ENCODE results near the gene PNMT.

PNMT gene

DNA sequence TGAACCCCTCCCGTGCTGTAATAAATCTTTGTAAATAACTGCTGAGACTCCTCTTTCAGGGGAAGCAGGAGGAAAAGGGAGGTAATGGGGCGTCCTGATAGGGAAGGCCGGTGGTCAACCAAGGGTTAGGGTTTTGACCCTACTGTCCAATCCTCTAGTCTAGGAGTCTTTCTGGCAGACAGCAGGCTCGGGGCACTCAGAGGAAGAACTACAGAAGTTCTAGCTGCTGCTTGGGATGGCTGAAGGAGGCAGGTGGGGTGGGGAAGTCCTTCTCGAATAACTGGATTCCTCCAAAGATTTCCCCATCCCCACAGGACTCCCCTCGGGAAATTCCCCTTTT, 31.7 kb upstream of the PNMT start:
- Histone ChIP-seq H3K4me2 (ENCODE audit: low read length) (peak overlapping the region; percentile 97), H3K4me3 (ENCODE audit: low read length) (peak overlapping the region; percentile 94), H3K9ac (ENCODE audit: low read depth, low read length) (peak overlapping the region; percentile 89), H3K9me3 (replicated peaks; ENCODE audit: low read length) (no peaks in the 10 kb centered on the region), H3K27me3 (ENCODE audit: control insufficient read depth, insufficient read depth, low read length) (peaks cover 11% of the 10 kb centered on the region), H3K36me3 (ENCODE audit: insufficient read depth, low read length) (no peaks in the 10 kb centered on the region), H3K4me1 (ENCODE audit: control insufficient read depth, insufficient read depth, low read length) (peaks cover 30% of the 10 kb centered on the region)

DNA sequence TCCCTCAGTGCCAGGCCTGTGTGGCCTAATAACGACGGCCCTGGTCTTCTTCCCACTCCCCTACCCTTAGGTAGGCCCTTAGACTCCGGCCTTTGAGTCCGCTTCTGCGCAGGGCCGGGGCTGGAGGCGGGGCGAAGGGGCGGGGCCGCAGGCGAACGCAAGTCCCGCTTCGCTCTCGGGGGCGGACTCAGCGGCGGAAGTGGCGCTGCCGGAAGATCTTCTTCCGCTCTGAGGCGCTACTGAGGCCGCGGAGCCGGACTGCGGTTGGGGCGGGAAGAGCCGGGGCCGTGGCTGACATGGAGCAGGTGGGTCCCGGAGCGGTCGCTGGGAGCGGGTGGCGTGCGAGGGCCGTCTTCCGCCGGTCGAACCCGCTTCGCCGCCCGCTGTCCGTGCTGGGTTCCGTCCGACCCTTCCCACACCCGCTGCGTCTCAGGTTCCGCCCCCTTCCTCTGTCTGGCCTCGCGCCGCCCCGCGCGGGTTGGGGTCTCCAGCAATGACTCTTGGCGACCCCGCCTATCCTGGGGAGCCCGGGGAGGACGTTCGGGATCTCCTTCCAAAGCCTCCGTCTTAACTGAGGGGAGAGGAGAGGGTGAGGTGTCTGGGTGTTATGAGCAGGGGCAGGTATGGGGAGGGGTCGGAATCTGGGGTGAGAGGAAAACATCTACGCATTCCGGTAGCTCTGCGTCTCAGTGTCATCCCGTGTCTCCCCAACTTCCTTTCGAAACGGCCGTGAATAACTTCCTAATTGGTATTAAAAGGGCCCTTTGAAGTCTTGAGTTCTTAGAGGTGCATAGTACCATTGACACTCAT, 31.1 kb upstream of the PNMT start, which contains the start of gene STARD3:
TSS of gene STARD3 (plus strand) at position 218 of the 810 bp plus-strand sequence. CDS start 16,388 bp downstream, outside the sequence.
- Histone ChIP-seq H3K4me3 (ENCODE audit: low read length) (peak within 1 kb of the TSS; percentile 94), H3K4me2 (ENCODE audit: low read length) (peak within 1 kb of the TSS; percentile 97), H3K9ac (ENCODE audit: low read depth, low read length) (peak within 1 kb of the TSS; percentile 89), H3K9me3 (replicated peaks; ENCODE audit: low read length) (no peaks in the 10 kb centered on the region), H3K36me3 (ENCODE audit: insufficient read depth, low read length) (no peaks in the 10 kb centered on the region), H3K4me1 (ENCODE audit: control insufficient read depth, insufficient read depth, low read length) (peaks cover 30% of the 10 kb centered on the region), H3K27me3 (ENCODE audit: control insufficient read depth, insufficient read depth, low read length) (peaks cover 5% of the 10 kb centered on the region)

DNA sequence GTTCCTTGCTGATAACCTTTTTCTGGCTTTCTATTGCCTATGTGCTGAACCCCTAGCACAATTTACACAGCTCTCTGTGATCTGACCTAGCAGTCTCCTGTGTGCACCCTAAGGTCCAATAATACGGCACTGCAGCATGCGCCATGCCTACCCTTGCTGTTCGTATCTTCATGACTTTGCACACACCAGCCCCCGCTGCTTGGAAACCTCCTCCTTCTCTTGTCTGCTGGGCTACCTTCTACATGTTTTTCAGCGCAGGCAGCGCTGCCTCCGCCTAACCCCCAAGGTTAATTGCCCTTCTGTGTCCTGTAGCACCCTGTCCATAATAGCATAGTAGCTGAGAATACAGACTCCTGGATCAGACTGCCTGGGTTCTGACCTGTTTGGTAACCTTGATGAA, 29.9 kb upstream of the PNMT start:
- H3K9ac ChIP-seq (ENCODE audit: low read depth, low read length): peak overlapping the region; percentile 89
- H3K4me1 ChIP-seq (ENCODE audit: control insufficient read depth, insufficient read depth, low read length): peaks cover 39% of the 10 kb centered on the region
- H3K4me2 ChIP-seq (ENCODE audit: low read length): peak overlapping the region; percentile 97
- H3K4me3 ChIP-seq (ENCODE audit: low read length): peak overlapping the region; percentile 94
- H3K9me3 ChIP-seq (replicated peaks; ENCODE audit: low read length): no peaks in the 10 kb centered on the region
- no peaks in the 10 kb centered on the region for H3K27me3 ChIP-seq (ENCODE audit: control insufficient read depth, insufficient read depth, low read length)
- no peaks in the 10 kb centered on the region for H3K36me3 ChIP-seq (ENCODE audit: insufficient read depth, low read length)

DNA sequence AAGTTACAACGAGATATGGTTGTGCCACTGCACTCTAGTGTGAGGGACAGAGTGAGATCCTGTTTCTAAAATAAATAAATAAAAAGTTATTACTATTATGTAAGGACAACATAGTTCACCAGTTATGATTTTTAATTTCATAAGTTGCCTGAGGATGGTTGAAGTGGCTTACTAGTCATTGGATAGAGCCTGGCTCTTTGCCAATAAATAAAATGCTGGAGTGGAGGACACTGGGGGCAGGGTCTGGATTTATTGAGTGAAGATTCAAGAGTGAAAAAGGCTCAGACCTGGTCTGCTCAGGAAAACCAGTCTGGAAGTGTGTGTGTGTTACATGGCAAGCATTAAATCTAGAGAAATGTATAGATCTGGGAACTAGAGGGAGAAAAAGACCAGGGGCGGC, 29.2 kb upstream of the PNMT start:
- peak overlapping the region; percentile 97 for H3K4me2 ChIP-seq (ENCODE audit: low read length)
- H3K4me1 ChIP-seq (ENCODE audit: control insufficient read depth, insufficient read depth, low read length): peaks cover 44% of the 10 kb centered on the region
- H3K9me3 ChIP-seq (replicated peaks; ENCODE audit: low read length): no peaks in the 10 kb centered on the region
- H3K27me3 ChIP-seq (ENCODE audit: control insufficient read depth, insufficient read depth, low read length): no peaks in the 10 kb centered on the region
- H3K9ac ChIP-seq (ENCODE audit: low read depth, low read length): no peak overlapping the region
- H3K36me3 ChIP-seq (ENCODE audit: insufficient read depth, low read length): no peaks in the 10 kb centered on the region
- no peak overlapping the region for H3K4me3 ChIP-seq (ENCODE audit: low read length)

DNA sequence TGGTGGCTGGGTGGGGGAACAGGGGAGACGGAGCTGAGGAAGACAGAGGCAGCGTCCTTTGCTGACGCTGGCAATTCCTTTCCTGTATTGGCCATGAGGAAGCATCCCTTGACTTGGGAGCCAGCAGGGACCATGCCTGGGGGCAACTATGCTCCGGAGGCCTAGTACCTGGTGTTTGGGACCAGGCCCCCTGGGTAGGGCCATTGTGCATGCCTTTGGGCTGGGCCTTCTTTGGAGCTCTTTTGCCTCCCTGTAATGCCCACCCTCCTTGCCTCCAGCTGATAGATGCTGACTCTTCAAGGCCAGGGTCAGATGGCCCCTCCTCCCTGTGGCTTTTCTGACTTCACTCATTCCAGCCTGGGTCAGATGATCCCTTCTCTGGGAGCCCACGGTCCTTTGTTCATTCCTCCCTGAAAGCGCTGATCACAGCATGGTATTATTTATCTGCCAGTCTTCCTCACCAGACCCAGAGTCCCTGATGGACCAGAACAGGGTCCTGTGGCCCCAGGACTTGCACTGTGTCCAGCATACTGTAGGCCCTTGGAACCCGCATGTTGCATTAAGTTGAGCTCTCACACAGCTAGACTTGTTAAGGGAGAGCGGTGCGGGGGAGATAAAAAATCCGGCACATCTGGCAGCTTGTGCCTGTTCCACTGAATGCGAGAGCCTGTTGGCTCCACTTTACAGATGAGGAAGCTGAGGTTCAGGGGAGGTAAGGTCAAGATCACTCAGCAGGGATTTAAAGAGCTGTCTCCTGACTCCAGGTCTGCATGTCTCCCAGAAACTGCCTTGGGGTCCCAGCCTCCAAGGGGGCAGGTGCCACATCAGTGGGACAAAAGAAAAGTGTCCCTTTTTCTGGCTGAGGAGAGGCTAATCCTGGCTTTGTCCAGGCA, 28.4 kb upstream of the PNMT start:
- Histone ChIP-seq H3K9me3 (replicated peaks; ENCODE audit: low read length) (no peaks in the 10 kb centered on the region), H3K36me3 (ENCODE audit: insufficient read depth, low read length) (no peaks in the 10 kb centered on the region), H3K9ac (ENCODE audit: low read depth, low read length) (no peak overlapping the region), H3K4me1 (ENCODE audit: control insufficient read depth, insufficient read depth, low read length) (peaks cover 44% of the 10 kb centered on the region), H3K27me3 (ENCODE audit: control insufficient read depth, insufficient read depth, low read length) (no peaks in the 10 kb centered on the region), H3K4me2 (ENCODE audit: low read length) (no peak overlapping the region), H3K4me3 (ENCODE audit: low read length) (no peak overlapping the region)

DNA sequence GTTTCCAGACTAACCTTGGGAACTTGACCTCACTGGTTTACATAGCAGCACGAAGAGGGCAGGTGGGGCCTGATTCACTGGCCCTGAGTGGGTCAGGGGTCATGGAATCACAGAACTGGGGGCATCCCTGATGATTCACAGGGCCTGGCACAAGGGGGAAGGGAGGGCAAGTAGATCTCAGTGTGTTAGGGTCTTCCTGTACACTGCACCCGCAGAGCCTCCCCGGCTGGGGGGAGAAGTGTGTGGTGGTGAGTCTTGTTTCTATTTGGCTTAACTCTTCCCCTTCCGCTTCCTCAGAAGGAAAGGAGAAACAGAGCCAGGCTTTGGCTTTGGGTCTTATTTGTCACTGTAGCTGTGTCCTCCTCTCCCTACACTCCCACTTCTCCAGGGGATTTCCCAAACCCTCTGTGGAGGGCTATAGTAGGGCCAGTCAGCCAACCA, 27.6 kb upstream of the PNMT start:
- no peak overlapping the region for H3K4me3 ChIP-seq (ENCODE audit: low read length)
- H3K4me2 ChIP-seq (ENCODE audit: low read length): no peak overlapping the region
- H3K4me1 ChIP-seq (ENCODE audit: control insufficient read depth, insufficient read depth, low read length): peaks cover 44% of the 10 kb centered on the region
- no peaks in the 10 kb centered on the region for H3K27me3 ChIP-seq (ENCODE audit: control insufficient read depth, insufficient read depth, low read length)
- no peaks in the 10 kb centered on the region for H3K9me3 ChIP-seq (replicated peaks; ENCODE audit: low read length)
- no peak overlapping the region for H3K9ac ChIP-seq (ENCODE audit: low read depth, low read length)
- H3K36me3 ChIP-seq (ENCODE audit: insufficient read depth, low read length): no peaks in the 10 kb centered on the region

DNA sequence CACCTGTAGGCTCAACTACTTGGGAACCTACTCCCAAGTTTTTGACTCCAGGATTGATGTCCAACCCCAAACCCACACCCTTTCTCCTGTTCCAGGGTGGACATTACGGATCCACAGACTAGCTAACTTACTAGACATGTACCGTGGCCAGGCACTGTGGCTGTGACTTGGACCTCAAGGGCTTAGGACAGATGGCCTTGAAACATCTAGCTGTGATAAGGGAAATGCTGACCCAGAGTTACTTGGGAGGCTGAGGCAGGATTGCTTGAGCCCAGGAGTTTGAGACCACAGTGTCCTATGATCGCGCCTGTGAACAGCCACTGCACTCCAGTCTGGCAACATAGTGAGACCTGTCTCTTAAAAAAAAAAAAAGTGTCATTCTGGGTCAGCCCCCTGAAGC, 27.2 kb upstream of the PNMT start:
- no peak overlapping the region for H3K9ac ChIP-seq (ENCODE audit: low read depth, low read length)
- H3K4me1 ChIP-seq (ENCODE audit: control insufficient read depth, insufficient read depth, low read length): peaks cover 43% of the 10 kb centered on the region
- no peaks in the 10 kb centered on the region for H3K36me3 ChIP-seq (ENCODE audit: insufficient read depth, low read length)
- H3K27me3 ChIP-seq (ENCODE audit: control insufficient read depth, insufficient read depth, low read length): no peaks in the 10 kb centered on the region
- no peak overlapping the region for H3K4me3 ChIP-seq (ENCODE audit: low read length)
- H3K9me3 ChIP-seq (replicated peaks; ENCODE audit: low read length): no peaks in the 10 kb centered on the region
- no peak overlapping the region for H3K4me2 ChIP-seq (ENCODE audit: low read length)

DNA sequence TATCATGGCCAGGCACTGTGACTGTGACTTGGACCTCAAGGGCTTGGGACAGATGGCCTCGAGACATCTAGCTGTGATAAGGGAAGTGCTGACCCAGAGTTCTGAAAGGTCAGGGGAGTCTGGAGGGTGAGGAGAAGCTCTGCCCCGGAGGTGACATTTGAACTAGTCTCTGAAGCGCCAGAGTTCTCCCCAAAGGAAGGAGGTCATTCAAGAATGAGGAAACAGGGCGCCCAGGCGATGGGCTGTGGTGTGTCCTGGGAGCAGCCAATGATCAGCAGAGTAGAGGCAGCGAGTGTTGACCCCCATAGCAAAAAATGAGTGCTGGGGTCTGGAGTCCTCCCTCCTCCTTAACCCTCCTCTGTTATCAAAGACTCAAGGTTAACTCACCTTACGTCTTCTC, 26.4 kb upstream of the PNMT start:
- no peaks in the 10 kb centered on the region for H3K9me3 ChIP-seq (replicated peaks; ENCODE audit: low read length)
- no peaks in the 10 kb centered on the region for H3K36me3 ChIP-seq (ENCODE audit: insufficient read depth, low read length)
- H3K9ac ChIP-seq (ENCODE audit: low read depth, low read length): no peak overlapping the region
- H3K4me2 ChIP-seq (ENCODE audit: low read length): no peak overlapping the region
- no peak overlapping the region for H3K4me3 ChIP-seq (ENCODE audit: low read length)
- H3K27me3 ChIP-seq (ENCODE audit: control insufficient read depth, insufficient read depth, low read length): no peaks in the 10 kb centered on the region
- H3K4me1 ChIP-seq (ENCODE audit: control insufficient read depth, insufficient read depth, low read length): peaks cover 36% of the 10 kb centered on the region

DNA sequence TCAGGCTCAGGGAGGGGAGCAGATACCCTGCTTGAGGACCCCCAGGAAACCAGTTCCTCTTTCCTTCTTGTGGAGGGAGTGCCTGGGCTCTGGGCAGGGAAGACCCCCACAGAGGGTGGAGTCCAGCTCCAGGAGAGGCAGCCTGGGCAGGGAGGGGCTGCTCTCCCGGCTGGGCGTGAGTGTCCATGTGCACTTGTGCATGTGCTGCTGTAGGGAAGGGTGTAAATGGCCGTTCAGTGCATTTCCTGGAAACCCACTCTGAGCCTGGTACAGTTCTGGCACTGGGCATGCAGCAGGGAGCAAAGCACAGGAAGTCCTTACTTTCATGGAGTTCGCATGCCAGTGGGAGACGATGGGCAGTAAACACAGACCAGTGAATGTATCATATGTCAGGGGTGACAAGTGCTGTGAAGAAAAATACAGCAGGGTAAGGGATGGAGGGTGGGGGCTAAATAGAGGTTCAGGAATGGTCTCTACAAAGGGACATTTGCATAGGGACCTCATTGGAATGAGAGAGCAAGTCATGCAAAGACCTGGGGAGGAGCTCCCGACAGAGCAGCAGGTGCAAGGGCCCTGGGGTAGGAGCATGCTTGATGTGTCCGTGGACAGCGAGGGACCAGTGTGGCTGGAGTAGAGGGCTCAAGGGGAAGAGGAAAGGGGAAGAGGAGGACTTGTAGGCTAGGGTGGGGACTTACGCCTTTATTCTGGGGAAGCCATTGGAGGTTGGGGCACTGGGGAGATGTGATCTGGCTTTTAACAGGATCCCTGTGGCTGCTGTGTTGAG, 25.8 kb upstream of the PNMT start:
- H3K27me3 ChIP-seq (ENCODE audit: control insufficient read depth, insufficient read depth, low read length): no peaks in the 10 kb centered on the region
- peaks cover 36% of the 10 kb centered on the region for H3K4me1 ChIP-seq (ENCODE audit: control insufficient read depth, insufficient read depth, low read length)
- H3K4me2 ChIP-seq (ENCODE audit: low read length): no peak overlapping the region
- H3K9me3 ChIP-seq (replicated peaks; ENCODE audit: low read length): no peaks in the 10 kb centered on the region
- no peak overlapping the region for H3K9ac ChIP-seq (ENCODE audit: low read depth, low read length)
- no peaks in the 10 kb centered on the region for H3K36me3 ChIP-seq (ENCODE audit: insufficient read depth, low read length)
- H3K4me3 ChIP-seq (ENCODE audit: low read length): no peak overlapping the region

DNA sequence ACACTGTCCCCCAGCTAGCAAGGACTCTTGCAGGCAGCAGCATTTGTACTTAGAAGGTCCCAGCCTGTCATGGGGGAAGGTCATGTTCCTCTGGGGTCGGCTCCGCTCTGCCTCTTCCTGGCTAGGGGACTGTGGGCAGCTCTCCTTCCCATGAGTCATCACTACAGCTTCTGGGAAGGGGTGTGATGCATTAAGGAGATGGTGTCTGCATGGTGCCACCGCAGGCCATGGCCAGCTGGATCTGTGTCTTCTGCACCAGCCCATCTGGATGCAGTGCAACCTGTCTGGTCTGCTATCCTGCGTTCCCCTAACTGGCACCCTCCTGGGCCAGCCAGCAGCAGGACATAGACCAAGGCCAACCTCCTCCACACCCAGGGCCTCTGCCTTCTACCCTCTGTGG, 25.0 kb upstream of the PNMT start:
- Histone ChIP-seq H3K27me3 (ENCODE audit: control insufficient read depth, insufficient read depth, low read length) (no peaks in the 10 kb centered on the region), H3K9ac (ENCODE audit: low read depth, low read length) (no peak overlapping the region), H3K4me3 (ENCODE audit: low read length) (no peak overlapping the region), H3K4me2 (ENCODE audit: low read length) (no peak overlapping the region), H3K36me3 (ENCODE audit: insufficient read depth, low read length) (no peaks in the 10 kb centered on the region), H3K4me1 (ENCODE audit: control insufficient read depth, insufficient read depth, low read length) (peaks cover 29% of the 10 kb centered on the region), H3K9me3 (replicated peaks; ENCODE audit: low read length) (no peaks in the 10 kb centered on the region)

DNA sequence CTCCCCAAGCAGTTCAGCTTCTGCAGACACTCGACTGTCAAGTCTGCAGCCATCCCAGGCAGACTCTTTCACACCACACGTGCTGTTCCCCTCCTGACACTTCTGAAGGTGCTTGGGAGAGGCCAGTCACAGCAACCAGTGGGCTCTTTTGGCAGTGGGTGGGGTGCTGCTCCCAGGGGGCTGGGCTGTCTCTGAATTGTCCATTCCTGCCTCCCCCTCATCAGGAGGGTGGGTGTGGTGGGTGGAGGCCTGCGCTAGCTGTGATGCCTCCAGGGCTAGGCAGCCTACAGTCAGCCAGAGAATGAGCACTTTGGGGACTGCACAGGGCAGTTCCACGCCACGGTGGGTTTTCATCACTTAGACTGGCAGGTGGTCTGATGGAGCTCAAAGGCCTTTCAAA, 21.0 kb upstream of the PNMT start:
- Histone ChIP-seq H3K9ac (ENCODE audit: low read depth, low read length) (no peak overlapping the region), H3K27me3 (ENCODE audit: control insufficient read depth, insufficient read depth, low read length) (no peaks in the 10 kb centered on the region), H3K4me3 (ENCODE audit: low read length) (no peak overlapping the region), H3K36me3 (ENCODE audit: insufficient read depth, low read length) (no peaks in the 10 kb centered on the region), H3K9me3 (replicated peaks; ENCODE audit: low read length) (no peaks in the 10 kb centered on the region), H3K4me2 (ENCODE audit: low read length) (no peak overlapping the region), H3K4me1 (ENCODE audit: control insufficient read depth, insufficient read depth, low read length) (peaks cover 14% of the 10 kb centered on the region)
